Measurements from ENCODE around the gene NOS1.
"Not testable (repeated sequence)": the region's sequence is repeated elsewhere in the genome, so short reads cannot be mapped to it uniquely, and the experiment has no call there.

NOS1 gene

GRCh38 chr12:117361347-117361751 is at the start of gene NOS1:
Gene NOS1 (minus strand): TSS chr12:117361626. CDS start chr12:117331069, 30,557 bp downstream.
- DNase-seq: no peak

GRCh38 chr12:117409286-117409685 is 47.9 kb upstream of the NOS1 start:
- DNase-seq: no peak

- DNase-seq: no peak
These were observed 46.9 kb upstream of the NOS1 start for GRCh38 chr12:117408161-117408791.

GRCh38 chr12:117404940-117405339 is 43.5 kb upstream of the NOS1 start:
- no peak for DNase-seq

GRCh38 chr12:117404203-117404853 is 42.9 kb upstream of the NOS1 start:
- no peak for DNase-seq

- DNase-seq: no peak
These were observed 42.2 kb upstream of the NOS1 start for GRCh38 chr12:117403586-117404139.

- no peak for DNase-seq
These were observed 40.9 kb upstream of the NOS1 start for GRCh38 chr12:117402363-117402762.

GRCh38 chr12:117400912-117401311 is 39.5 kb upstream of the NOS1 start:
- no peak for DNase-seq

- not testable (repeated sequence) for DNase-seq
These were observed 37.1 kb upstream of the NOS1 start for GRCh38 chr12:117398482-117398881.

- DNase-seq: no peak
These were observed 34.3 kb upstream of the NOS1 start for GRCh38 chr12:117395766-117396165.

GRCh38 chr12:117394491-117394890 is 33.1 kb upstream of the NOS1 start:
- DNase-seq: no peak

GRCh38 chr12:117393656-117394055 is 32.2 kb upstream of the NOS1 start:
- DNase-seq: no peak

- no peak for DNase-seq
These were observed 29.4 kb upstream of the NOS1 start for GRCh38 chr12:117390866-117391265.

- no peak for DNase-seq
These were observed 27.6 kb upstream of the NOS1 start for GRCh38 chr12:117388951-117389446.

GRCh38 chr12:117387832-117388231 is 26.4 kb upstream of the NOS1 start:
- no peak for DNase-seq

- DNase-seq: no peak
These were observed 23.3 kb upstream of the NOS1 start for GRCh38 chr12:117384735-117385134.

- DNase-seq: no peak
These were observed 18.7 kb upstream of the NOS1 start for GRCh38 chr12:117380083-117380482.

GRCh38 chr12:117377758-117378157 is 16.3 kb upstream of the NOS1 start:
- DNase-seq: no peak

GRCh38 chr12:117370588-117370987 is 9.2 kb upstream of the NOS1 start:
- DNase-seq: no peak

GRCh38 chr12:117370000-117370399 is 8.6 kb upstream of the NOS1 start:
- DNase-seq: not testable (repeated sequence)

GRCh38 chr12:117367006-117367638 is 5.7 kb upstream of the NOS1 start:
- peak; percentile 34 for DNase-seq

- DNase-seq: no peak
These were observed 3.7 kb upstream of the NOS1 start for GRCh38 chr12:117365049-117365616.

GRCh38 chr12:117363953-117364486 is 2.6 kb upstream of the NOS1 start:
- no peak for DNase-seq
